GM23338 (cell line): Measurements from ENCODE around the gene AP2A2. TPM values are rescaled to one million over a fixed set of nuclear protein-coding genes. Genes with fewer than 3 reads are reported as not detected.

ENCODE experiments used
- ATAC-seq: fragments of 200-7000 bp; cut with Tn5 transposase; 3 replicates; pipeline ENCODE4 v1.9.1; 2020
- DNase-seq: peaks from one replicate; pipeline ENCODE4 v3.0.0-alpha.2; 2015; ENCODE audit warnings: low spot score
- H2AFZ ChIP-seq: fragments of 200-600 bp; sonication (generic); 2 replicates; pipeline ENCODE4 v1.8.0; 2016; ENCODE audit warnings: antibody characterized with exemption, mild to moderate bottlenecking, moderate library complexity
- H3F3A ChIP-seq: fragments of 200-600 bp; sonication (generic); replicated peaks from 2 replicates; pipeline ENCODE4 v1.8.0; 2017; ENCODE audit warnings: antibody characterized with exemption, mixed run types, low read depth
- H3K27ac ChIP-seq: fragments of 200-600 bp; sonication (generic); 2 replicates; pipeline ENCODE4 v1.6.1; 2016; ENCODE audit warnings: low read depth
- H3K27me3 ChIP-seq: fragments of 200-600 bp; sonication (generic); 2 replicates; pipeline ENCODE4 v1.8.0; 2016; ENCODE audit warnings: mild to moderate bottlenecking, mixed run types, moderate library complexity; ENCODE audit not compliant: insufficient read depth
- H3K36me3 ChIP-seq: fragments of 200-600 bp; sonication (generic); 2 replicates; pipeline ENCODE4 v1.8.0; 2016; ENCODE audit warnings: mild to moderate bottlenecking; ENCODE audit not compliant: insufficient read depth
- H3K4me1 ChIP-seq: fragments of 200-600 bp; sonication (generic); 2 replicates; pipeline ENCODE4 v1.8.0; 2016; ENCODE audit warnings: mild to moderate bottlenecking, moderate library complexity; ENCODE audit not compliant: insufficient read depth
- H3K4me2 ChIP-seq: fragments of 200-600 bp; sonication (generic); 2 replicates; pipeline ENCODE4 v1.7.1; 2017; ENCODE audit warnings: mixed run types
- H3K4me3 ChIP-seq: fragments of 200-600 bp; sonication (generic); 2 replicates; pipeline ENCODE4 v1.6.1; 2016; ENCODE audit warnings: mixed run types
- H3K79me2 ChIP-seq: fragments of 200-600 bp; sonication (generic); replicated peaks from 2 replicates; pipeline ENCODE4 v1.8.0; 2017; ENCODE audit warnings: mild to moderate bottlenecking; ENCODE audit not compliant: insufficient read depth
- H3K9me2 ChIP-seq: fragments of 200-600 bp; sonication (generic); 2 replicates; pipeline ENCODE4 v1.8.0; 2017; ENCODE audit not compliant: insufficient read depth
- H4K20me1 ChIP-seq: fragments of 200-600 bp; sonication (generic); replicated peaks from 2 replicates; pipeline ENCODE4 v1.8.0; 2017; ENCODE audit warnings: mild to moderate bottlenecking; ENCODE audit not compliant: insufficient read depth
- H3K27ac Mint-ChIP-seq: 2 replicates; pipeline ENCODE4 v1.8.0; 2020; ENCODE audit warnings: inconsistent platforms, mild to moderate bottlenecking, moderate library complexity, mixed read lengths
- H3K27me3 Mint-ChIP-seq: 3 replicates; pipeline ENCODE4 v1.8.0; 2022; ENCODE audit warnings: low read depth, mild to moderate bottlenecking, moderate library complexity, mixed read lengths, inconsistent platforms; ENCODE audit not compliant: insufficient read depth, poor library complexity
- H3K36me3 Mint-ChIP-seq: 3 replicates; pipeline ENCODE4 v1.8.0; 2021; ENCODE audit warnings: low read depth, mild to moderate bottlenecking, inconsistent platforms, moderate library complexity, mixed read lengths
- H3K4me1 Mint-ChIP-seq: 3 replicates; pipeline ENCODE4 v1.8.0; 2020; ENCODE audit warnings: mild to moderate bottlenecking, inconsistent platforms, mixed read lengths
- H3K4me3 Mint-ChIP-seq: 3 replicates; pipeline ENCODE4 v1.8.0; 2021; ENCODE audit warnings: moderate library complexity, mild to moderate bottlenecking, inconsistent platforms, mixed read lengths
- H3K9me3 Mint-ChIP-seq: 3 replicates; pipeline ENCODE4 v1.8.0; 2020; ENCODE audit warnings: moderate library complexity, mild to moderate bottlenecking, inconsistent platforms, mixed read lengths
- CREB1 ChIP-seq: fragments of 250-450 bp; sonication (Bioruptor Pico); IDR thresholded peaks from 2 replicates; pipeline ENCODE4 v1.5.0; 2020; ENCODE audit warnings: low read depth, mild to moderate bottlenecking, moderate library complexity
- ETS1 ChIP-seq: IDR thresholded peaks from 2 replicates; pipeline ENCODE4 v1.6.1; 2016; ENCODE audit warnings: antibody characterized with exemption
- EZH2 ChIP-seq: fragments of 200-600 bp; sonication (generic); IDR thresholded peaks from one replicate; pipeline ENCODE4 v1.8.0; 2017; ENCODE audit warnings: antibody characterized with exemption, mild to moderate bottlenecking, low read depth; ENCODE audit not compliant: unreplicated experiment
- JUNB ChIP-seq: IDR thresholded peaks from one replicate; pipeline ENCODE4 v1.6.1; 2016; ENCODE audit warnings: antibody characterized with exemption; ENCODE audit not compliant: unreplicated experiment
- NANOG ChIP-seq: IDR thresholded peaks from 2 replicates; pipeline ENCODE4 v1.6.1; 2016; ENCODE audit warnings: antibody characterized with exemption, borderline replicate concordance
- POLR2AphosphoS5 ChIP-seq: IDR thresholded peaks from 2 replicates; pipeline ENCODE4 v1.6.1; 2016; ENCODE audit warnings: antibody characterized with exemption, low read depth
- REST ChIP-seq: IDR thresholded peaks from one replicate; pipeline ENCODE4 v1.6.1; 2018; ENCODE audit warnings: antibody characterized with exemption; ENCODE audit not compliant: unreplicated experiment
- STAT1 ChIP-seq: IDR thresholded peaks from one replicate; pipeline ENCODE4 v1.6.1; 2016; ENCODE audit warnings: antibody characterized with exemption; ENCODE audit not compliant: unreplicated experiment
- ZNF114 ChIP-seq: fragments of 250-450 bp; sonication (Bioruptor Pico); IDR thresholded peaks from 2 replicates; pipeline ENCODE4 v1.5.0; 2020; ENCODE audit warnings: mild to moderate bottlenecking, moderate library complexity
- ZNF331 ChIP-seq: fragments of 250-450 bp; sonication (Bioruptor Pico); IDR thresholded peaks from 2 replicates; pipeline ENCODE4 v1.5.0; 2020; ENCODE audit warnings: low read depth, mild to moderate bottlenecking, moderate library complexity
- ZNF462 ChIP-seq: fragments of 250-450 bp; sonication (Bioruptor Pico); IDR thresholded peaks from 2 replicates; pipeline ENCODE4 v1.5.0; 2020; ENCODE audit warnings: mild to moderate bottlenecking, moderate library complexity
- polyA plus RNA-seq: library from polyadenylated mRNA; unstranded; fragments of >200 nt; fragmentation: Nextera tagmentation; extraction: Ambion mirVana; gene quantifications from 2 replicates; pipeline ENCODE4 v1.2.1, GENCODE V29; 2016
- total RNA-seq: library from RNA; depleted of rRNA; stranded (reverse); fragments of >200 nt; shearing (Covaris generic); gene quantifications from 2 replicates; pipeline ENCODE4 v1.2.3, GENCODE V29; 2014
- TF ChIP-seq, protein P1 (sequence below), 2 experiments: fragments of 200-600 bp in 1 of 2; sonication (generic) in 1 of 2; conservative IDR thresholded peaks; 2 replicates each; pipeline versions ENCODE4 v1.5.1 to v1.6.1; 2016 to 2017; ENCODE audit warnings: antibody characterized with exemption in 2 of 2, low read depth in 2 of 2, mild to moderate bottlenecking in 2 of 2, moderate library complexity in 1 of 2

The AP2A2 gene
- total and polyA plus RNA-seq, 2 experiments from 2014 or later = 23.7 to 47.5 TPM

GRCh38 chr11:1044160-1044559 lies 118.5 kb downstream of the AP2A2 start (continued):
- TF ChIP-seq ZNF462 (no peak), STAT1 (no peak), ZNF331 (no peak), ZNF114 (CRISPR knock-in tag) (no peak), CREB1 (CRISPR knock-in tag) (no peak), POLR2AphosphoS5 (no peak), ETS1 (no peak), EZH2 (no peak), JUNB (no peak)

- H3K27ac ChIP-seq = no peak overlapping the region
- H3F3A ChIP-seq = no peaks in the 10 kb centered on the region
- no peaks in the 10 kb centered on the region; the same call in 2 of the 3 replicates for H3K36me3 Mint-ChIP-seq
- no peaks in the 10 kb centered on the region for H3K27me3 ChIP-seq
- no peak overlapping the region for H3K4me2 ChIP-seq
- no peaks in the 10 kb centered on the region for H3K9me2 ChIP-seq
- peaks cover 2% of the 10 kb centered on the region; the same call in 2 of the 3 replicates for H3K9me3 Mint-ChIP-seq
- ATAC-seq = no peak
- no peak overlapping the region for H2AFZ ChIP-seq
- DNase-seq = no peak
- H3K27ac Mint-ChIP-seq = no peak overlapping the region
- no peak overlapping the region for H3K4me3 Mint-ChIP-seq
- no peak overlapping the region for H3K4me3 ChIP-seq
- H3K4me1 ChIP-seq = no peaks in the 10 kb centered on the region
- H3K36me3 ChIP-seq = no peaks in the 10 kb centered on the region
- no peaks in the 10 kb centered on the region for H4K20me1 ChIP-seq
- H3K79me2 ChIP-seq = no peaks in the 10 kb centered on the region
- H3K27me3 Mint-ChIP-seq = peaks cover 9% of the 10 kb centered on the region
- H3K4me1 Mint-ChIP-seq = no peaks in the 10 kb centered on the region; the same call in 2 of the 3 replicates
- TF ChIP-seq, protein P1, sequence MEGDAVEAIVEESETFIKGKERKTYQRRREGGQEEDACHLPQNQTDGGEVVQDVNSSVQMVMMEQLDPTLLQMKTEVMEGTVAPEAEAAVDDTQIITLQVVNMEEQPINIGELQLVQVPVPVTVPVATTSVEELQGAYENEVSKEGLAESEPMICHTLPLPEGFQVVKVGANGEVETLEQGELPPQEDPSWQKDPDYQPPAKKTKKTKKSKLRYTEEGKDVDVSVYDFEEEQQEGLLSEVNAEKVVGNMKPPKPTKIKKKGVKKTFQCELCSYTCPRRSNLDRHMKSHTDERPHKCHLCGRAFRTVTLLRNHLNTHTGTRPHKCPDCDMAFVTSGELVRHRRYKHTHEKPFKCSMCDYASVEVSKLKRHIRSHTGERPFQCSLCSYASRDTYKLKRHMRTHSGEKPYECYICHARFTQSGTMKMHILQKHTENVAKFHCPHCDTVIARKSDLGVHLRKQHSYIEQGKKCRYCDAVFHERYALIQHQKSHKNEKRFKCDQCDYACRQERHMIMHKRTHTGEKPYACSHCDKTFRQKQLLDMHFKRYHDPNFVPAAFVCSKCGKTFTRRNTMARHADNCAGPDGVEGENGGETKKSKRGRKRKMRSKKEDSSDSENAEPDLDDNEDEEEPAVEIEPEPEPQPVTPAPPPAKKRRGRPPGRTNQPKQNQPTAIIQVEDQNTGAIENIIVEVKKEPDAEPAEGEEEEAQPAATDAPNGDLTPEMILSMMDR (conservative IDR thresholded peaks at IDR 0.05; ENCODE audit: low read depth in 2 of 2) = no peak
- TF ChIP-seq REST (no peak), ZNF114 (CRISPR knock-in tag) (no peak), STAT1 (no peak), NANOG (no peak)
Observed at GRCh38 chr11:1047595-1048156, 122.0 kb downstream of the AP2A2 start.
